Mucosa of descending colon (tissue), 3 donors: ENCODE results near the gene KCNQ2. TPM values are rescaled to one million over a fixed set of nuclear protein-coding genes. Genes with fewer than 3 reads are reported as not detected.

Source experiments
- ATAC-seq: fragments of 200-7000 bp; cut with Tn5 transposase; one replicate; pipeline ENCODE4 v1.9.1; 2020; ENCODE audit warnings: mild to moderate bottlenecking, moderate library complexity
- DNase-seq, 3 donors: peaks; one replicate each; pipeline ENCODE4 v3.0.0-alpha.2; 2020
- H3K36me3 ChIP-seq: fragments of 200-600 bp; one replicate; pipeline ENCODE4 v1.8.0; 2021; ENCODE audit warnings: low read depth, mild to moderate bottlenecking
- H3K4me1 ChIP-seq: fragments of 200-600 bp; one replicate; pipeline ENCODE4 v1.8.0; 2021; ENCODE audit warnings: low read depth, mild to moderate bottlenecking
- H3K4me3 ChIP-seq: fragments of 200-600 bp; one replicate; pipeline ENCODE4 v1.8.0; 2021; ENCODE audit warnings: mild to moderate bottlenecking
- H3K9me3 ChIP-seq: fragments of 200-600 bp; one replicate; pipeline ENCODE4 v1.8.0; 2021; ENCODE audit warnings: mild to moderate bottlenecking
- intact Hi-C, 2 donors: fragments of 100-400 bp; cut with DNase I in 1 of 2; cut with micrococcal nuclease in 1 of 2; formaldehyde crosslinking; loops; one replicate each; pipeline versions ENCODE4 v1.11.0 to v1.11.1; 2022; cut with DNase I, micrococcal nuclease
- total RNA-seq, 3 donors: library from RNA; stranded (reverse); fragmentation: NEBNext Ultra II Directional in 2 of 3; extraction: Animal tissue kit (Norgen Biotek cat#: 25700) in 2 of 3; gene quantifications; one replicate each; pipeline versions ENCODE4 v1.2.1 to v1.2.4, GENCODE V29; 2021 to 2023
- TF ChIP-seq, protein P1 (sequence below): fragments of 200-600 bp; IDR thresholded peaks from one replicate; pipeline ENCODE4 v1.8.0; 2022; ENCODE audit warnings: antibody characterized with exemption, mild to moderate bottlenecking
- donor health status: DM: no; HTN: no; CAD: no; lungs with moderate emphysema.
- donor health status: DM: no; HTN: no; CAD: no.
- donor health status: DM: no; HTN: yes; CAD: no.

KCNQ2 gene
- total RNA-seq, 3 donors from 2014 or later = 1.4 TPM; not detected in 2

DNA sequence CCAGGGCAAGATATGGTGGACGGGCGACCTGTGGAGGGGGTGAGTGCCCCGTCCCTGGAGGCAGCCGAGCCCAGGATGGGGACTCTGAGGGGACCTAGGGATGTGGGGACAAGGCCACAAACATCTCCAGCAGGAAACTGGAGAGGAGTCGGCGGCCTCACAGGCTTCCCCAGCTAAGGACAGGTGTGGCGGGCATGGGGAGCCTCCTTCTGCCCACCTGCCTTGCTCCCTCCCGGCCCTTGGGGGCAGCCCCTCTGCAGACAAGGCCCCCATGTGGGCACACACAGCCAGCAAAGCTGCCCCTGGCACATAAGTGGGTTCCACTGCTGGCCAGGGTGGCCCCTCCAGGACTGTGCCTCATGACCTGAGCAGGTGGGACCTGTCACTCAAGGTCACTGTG, 115.9 kb downstream of the KCNQ2 start:
- Histone ChIP-seq H3K4me1 (no peaks in the 10 kb centered on the region), H3K36me3 (no peaks in the 10 kb centered on the region), H3K9me3 (no peaks in the 10 kb centered on the region), H3K4me3 (no peak overlapping the region)
- DNase-seq (no peak), ATAC-seq (no peak)
- TF ChIP-seq, protein P1, sequence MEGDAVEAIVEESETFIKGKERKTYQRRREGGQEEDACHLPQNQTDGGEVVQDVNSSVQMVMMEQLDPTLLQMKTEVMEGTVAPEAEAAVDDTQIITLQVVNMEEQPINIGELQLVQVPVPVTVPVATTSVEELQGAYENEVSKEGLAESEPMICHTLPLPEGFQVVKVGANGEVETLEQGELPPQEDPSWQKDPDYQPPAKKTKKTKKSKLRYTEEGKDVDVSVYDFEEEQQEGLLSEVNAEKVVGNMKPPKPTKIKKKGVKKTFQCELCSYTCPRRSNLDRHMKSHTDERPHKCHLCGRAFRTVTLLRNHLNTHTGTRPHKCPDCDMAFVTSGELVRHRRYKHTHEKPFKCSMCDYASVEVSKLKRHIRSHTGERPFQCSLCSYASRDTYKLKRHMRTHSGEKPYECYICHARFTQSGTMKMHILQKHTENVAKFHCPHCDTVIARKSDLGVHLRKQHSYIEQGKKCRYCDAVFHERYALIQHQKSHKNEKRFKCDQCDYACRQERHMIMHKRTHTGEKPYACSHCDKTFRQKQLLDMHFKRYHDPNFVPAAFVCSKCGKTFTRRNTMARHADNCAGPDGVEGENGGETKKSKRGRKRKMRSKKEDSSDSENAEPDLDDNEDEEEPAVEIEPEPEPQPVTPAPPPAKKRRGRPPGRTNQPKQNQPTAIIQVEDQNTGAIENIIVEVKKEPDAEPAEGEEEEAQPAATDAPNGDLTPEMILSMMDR = no peak
- intact Hi-C loops = no loop called here

DNA sequence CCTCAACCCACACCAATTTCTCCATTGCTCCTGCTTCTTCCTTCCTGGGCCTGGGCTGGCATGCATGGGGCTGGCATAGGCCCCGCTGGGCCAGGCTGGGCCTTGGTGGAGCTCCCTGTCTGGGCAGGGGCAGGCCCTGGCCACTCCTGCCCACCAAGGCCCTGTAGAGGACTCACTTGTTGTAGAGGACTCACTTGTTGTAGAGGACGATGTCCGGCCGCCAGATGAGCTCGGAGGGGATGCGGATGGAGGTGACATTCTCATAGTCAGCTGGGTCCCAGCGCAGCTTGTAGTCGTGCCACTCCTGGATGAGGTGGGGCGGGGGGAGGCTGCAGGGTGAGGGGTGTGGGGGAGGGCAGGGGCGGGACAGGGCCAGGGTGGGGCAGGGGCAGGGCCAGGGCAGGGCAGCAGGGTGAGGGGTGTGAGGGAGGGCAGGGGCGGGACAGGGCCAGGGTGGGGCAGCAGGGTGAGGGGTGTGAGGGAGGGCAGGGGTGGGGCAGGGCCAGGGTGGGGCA, 116.6 kb downstream of the KCNQ2 start:
- ATAC-seq (no peak), DNase-seq (no peak)
- Histone ChIP-seq H3K9me3 (no peaks in the 10 kb centered on the region), H3K4me1 (no peaks in the 10 kb centered on the region), H3K36me3 (no peaks in the 10 kb centered on the region), H3K4me3 (no peak overlapping the region)
- intact Hi-C loops = no loop called here
- TF ChIP-seq, protein P1 = no peak

DNA sequence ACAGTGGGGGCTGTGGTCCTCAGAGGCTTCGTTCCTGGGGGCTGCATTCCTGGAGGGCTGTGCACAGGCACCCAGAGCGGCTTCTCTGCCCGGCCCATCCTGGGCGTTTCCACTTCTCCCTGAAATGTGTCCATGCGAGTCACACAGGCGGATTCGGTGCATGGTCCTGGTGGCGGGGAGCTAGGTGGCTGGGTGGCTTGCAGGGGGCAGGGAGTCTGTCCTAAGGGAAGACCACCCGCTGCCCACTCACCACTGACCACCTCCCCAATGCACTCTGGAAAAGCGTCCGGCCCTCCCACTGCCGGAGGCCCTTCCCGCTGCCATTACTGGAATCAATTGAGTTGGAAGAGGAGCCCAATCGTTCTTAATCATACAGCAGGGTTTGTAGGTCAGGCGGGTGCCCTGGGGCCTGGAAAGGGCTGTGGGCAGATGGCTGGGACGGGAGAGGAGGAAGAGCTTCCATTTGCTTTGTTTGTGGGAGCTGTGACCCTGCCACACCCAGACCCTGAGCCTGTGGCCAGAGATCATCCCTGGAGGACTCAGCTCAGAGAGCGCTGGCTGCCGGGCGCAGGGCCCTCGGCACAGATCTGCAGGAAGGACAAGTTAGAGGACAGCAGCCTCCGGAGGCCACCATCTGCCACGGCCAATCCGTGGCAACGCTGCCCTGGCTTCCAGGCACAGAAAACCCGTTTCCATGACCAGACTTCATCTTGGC, 117.7 kb downstream of the KCNQ2 start:
- intact Hi-C loops = no loop called here
- Histone ChIP-seq H3K9me3 (no peaks in the 10 kb centered on the region), H3K4me3 (no peak overlapping the region), H3K4me1 (no peaks in the 10 kb centered on the region), H3K36me3 (no peaks in the 10 kb centered on the region)
- DNase-seq (no peak), ATAC-seq (no peak)
- TF ChIP-seq, protein P1 = no peak

DNA sequence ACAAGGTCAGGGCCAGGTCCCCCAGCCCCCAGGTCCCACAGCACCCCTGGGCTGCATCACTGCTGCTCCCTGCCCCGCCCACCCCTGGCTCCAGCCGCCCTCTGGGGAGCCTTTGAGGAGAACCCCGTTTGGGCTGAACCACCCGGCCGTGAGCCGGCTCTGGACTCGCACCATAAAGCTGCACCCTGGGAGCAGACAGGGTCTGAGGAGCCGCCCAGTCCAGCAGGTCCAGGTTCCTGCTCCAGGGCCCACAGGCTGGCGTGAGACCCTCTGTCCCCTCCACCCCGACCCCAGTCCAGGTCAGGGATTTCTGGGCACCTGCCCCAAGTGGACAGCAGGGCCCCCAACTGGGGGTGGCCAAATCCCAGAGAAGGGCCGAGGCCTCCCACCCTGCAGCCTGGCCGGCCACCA, 119.6 kb downstream of the KCNQ2 start:
- H3K4me3 ChIP-seq = no peak overlapping the region
- ATAC-seq (no peak), DNase-seq (no peak)
- intact Hi-C loops = no loop called here
- H3K36me3 ChIP-seq = no peaks in the 10 kb centered on the region
- TF ChIP-seq, protein P1 = no peak
- H3K4me1 ChIP-seq = no peaks in the 10 kb centered on the region
- H3K9me3 ChIP-seq = no peaks in the 10 kb centered on the region

DNA sequence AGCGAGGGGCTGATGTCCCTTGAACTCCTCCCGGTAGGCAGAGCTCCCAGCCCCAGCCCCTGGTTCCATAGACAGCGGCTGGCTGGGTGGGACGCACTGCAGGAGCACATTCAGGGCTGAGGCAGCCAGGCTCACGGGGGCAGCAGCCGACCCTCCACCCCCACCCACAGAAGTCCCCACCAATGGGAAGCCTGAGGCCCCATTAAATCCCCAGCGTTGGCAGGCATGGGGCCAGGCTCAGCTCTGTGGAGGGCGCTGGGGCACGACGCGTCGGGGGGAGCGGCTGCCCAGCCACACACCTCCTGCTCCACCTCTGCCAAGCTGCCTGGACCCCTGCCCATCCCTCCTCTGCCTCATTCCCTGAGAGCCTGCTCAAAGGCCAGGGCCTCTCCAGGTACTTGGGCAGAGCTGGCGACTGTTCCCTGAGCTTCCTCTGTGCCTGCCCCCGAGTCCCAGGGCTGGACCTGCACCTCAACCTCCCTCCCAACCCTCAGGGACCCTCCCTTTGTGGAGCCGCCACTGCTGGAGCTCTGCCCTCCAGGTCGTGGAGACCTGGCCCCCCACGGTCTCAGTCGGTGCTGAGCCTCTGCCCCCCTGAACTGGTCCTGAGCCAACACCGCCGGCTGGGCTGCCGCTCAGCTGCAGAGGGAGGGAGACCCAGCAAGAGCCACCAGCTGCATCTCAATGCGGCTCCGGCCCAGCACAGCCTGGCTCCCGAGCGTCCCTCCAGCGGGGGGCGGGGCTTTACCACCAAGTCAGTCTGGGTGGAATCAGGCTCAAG, 120.5 kb downstream of the KCNQ2 start:
- no peaks in the 10 kb centered on the region for H3K36me3 ChIP-seq
- H3K4me1 ChIP-seq = no peaks in the 10 kb centered on the region
- TF ChIP-seq, protein P1 = no peak
- H3K9me3 ChIP-seq = no peaks in the 10 kb centered on the region
- ATAC-seq (no peak), DNase-seq (no peak)
- intact Hi-C loops = no loop called here
- H3K4me3 ChIP-seq = no peak overlapping the region
